ENCODE data around the gene SRGAP2.
"Not testable (repeated sequence)": the region's sequence is repeated elsewhere in the genome, so short reads cannot be mapped to it uniquely, and the experiment has no call there.

The SRGAP2 gene

DNA sequence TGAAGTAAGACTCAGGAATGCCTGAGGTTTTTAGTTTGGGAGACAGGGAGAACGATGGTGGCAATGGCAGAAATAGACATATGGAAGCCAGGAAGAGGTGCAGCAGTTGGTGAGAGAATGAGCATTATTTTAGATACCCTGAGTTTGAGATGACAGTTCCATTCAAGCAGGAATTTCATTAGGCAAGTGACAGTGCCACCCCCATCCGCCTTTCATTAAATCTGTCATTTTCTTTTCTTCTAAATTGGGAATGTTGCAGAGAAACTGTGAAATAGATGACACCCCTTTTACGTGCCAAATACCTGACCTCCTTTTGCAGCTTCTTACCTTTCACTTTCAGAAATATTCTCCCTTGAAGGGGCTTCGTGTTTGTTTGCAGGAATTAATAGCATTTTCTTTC, 22.0 kb downstream of the SRGAP2 start:
- H3K27me3 Mint-ChIP-seq, H3K4me1 Mint-ChIP-seq, CTCF ChIA-PET, H3K27ac Mint-ChIP-seq, H3K4me3 Mint-ChIP-seq, H3K9me3 Mint-ChIP-seq, H3K36me3 Mint-ChIP-seq, DNase-seq: not testable (repeated sequence)

DNA sequence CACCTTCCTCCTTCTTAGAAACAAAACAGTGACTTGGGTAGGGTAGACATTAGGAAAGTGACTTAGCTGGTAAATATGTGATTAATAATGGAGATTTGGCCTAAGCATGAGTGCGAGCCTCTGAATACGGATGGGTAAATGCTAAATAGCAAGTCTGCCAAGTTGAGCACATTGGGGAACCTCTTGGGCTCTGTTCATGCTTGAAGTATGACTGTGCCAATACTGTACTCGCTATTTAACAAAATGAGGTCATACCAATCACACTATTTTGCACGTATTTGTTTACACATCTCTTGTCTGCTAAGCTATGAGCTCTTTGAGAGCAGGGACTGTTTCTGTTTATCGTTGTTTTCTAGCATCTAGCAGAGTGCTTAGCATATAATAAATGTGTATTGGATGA, 23.5 kb downstream of the SRGAP2 start:
- H3K9me3 Mint-ChIP-seq, H3K4me1 Mint-ChIP-seq, CTCF ChIA-PET, H3K27ac Mint-ChIP-seq, H3K27me3 Mint-ChIP-seq, H3K36me3 Mint-ChIP-seq, H3K4me3 Mint-ChIP-seq, DNase-seq: not testable (repeated sequence)

DNA sequence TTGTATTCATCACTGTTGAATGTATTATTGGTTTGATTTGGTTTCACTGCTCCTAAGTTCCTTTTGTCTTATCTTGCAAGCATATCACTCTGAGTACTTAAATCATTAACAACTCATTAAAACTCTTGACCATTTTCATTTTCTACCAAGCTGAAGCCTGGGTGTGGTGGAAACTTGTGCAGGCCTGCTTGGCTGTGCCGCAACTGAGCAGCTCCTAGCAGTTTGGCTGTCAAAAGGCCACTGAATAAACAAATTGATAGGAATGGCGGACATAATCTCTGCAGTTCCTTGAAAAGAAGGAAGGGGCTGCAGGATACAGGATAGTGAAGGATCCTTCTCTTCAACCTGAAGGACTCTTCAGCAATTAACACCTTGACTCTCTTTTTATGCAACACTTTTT, 25.9 kb downstream of the SRGAP2 start:
- H3K36me3 Mint-ChIP-seq, H3K4me1 Mint-ChIP-seq, CTCF ChIA-PET, H3K27ac Mint-ChIP-seq, H3K9me3 Mint-ChIP-seq, H3K4me3 Mint-ChIP-seq, DNase-seq, H3K27me3 Mint-ChIP-seq: not testable (repeated sequence)

DNA sequence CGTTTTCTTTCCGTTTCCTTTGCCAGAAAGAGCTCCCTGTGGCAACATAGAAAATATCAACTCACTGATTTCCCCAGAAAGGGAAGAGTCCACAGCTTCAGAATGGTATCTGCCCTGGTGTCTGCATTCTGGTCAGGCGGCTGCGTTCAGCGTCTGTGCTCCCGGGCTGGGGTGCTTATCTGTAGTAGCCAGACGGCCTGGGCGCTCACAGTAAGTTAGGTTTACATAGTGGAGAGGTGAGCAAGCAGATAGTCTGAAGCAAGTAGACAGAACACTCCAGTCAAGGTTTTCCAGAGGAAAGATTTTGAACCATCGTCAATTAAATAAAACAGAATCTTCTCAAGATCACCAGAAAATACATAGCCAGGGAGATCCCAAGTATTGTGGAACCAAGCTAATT, 28.6 kb downstream of the SRGAP2 start:
- CTCF ChIA-PET: not testable (repeated sequence)

DNA sequence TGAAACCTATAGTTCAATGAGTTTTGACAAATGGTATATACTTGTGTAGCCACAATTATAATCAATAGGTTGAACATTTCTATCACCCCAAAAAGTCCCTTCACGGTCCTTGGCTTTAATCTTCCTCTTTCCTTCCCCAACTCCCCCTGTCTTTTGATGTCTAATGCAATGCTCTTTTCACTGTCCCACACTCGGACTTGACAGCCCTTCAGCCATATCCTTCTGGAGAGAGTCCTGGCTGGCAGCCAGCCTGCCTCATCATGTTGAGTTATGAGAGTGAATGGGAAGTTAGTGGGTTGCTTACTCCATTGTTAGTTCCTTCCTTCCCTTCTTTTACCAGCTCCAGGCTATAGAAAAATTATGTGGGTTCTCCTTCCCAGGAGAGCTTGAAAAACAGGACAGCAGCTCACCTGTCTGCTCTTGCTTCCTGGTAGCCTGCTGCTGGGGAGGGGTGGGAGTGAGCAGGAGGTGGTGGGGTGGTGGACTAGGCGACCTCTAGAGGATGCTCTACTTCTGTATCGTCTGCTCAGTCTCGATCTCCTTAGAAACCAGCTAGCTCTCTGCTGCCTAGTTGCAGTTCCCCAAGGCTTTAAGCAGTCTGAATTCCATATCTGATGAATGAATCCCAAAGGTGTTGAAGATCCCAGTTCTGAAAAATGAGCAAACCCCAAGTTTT, 29.8 kb downstream of the SRGAP2 start:
- H3K27ac Mint-ChIP-seq, DNase-seq, CTCF ChIA-PET, H3K4me1 Mint-ChIP-seq, H3K27me3 Mint-ChIP-seq, H3K9me3 Mint-ChIP-seq, H3K36me3 Mint-ChIP-seq, H3K4me3 Mint-ChIP-seq: not testable (repeated sequence)

More for the DNA sequence above, 28.6 kb downstream of the SRGAP2 start:
- not testable (repeated sequence) for H3K36me3 Mint-ChIP-seq, H3K27me3 Mint-ChIP-seq, DNase-seq, H3K27ac Mint-ChIP-seq, H3K4me1 Mint-ChIP-seq, H3K4me3 Mint-ChIP-seq, H3K9me3 Mint-ChIP-seq

DNA sequence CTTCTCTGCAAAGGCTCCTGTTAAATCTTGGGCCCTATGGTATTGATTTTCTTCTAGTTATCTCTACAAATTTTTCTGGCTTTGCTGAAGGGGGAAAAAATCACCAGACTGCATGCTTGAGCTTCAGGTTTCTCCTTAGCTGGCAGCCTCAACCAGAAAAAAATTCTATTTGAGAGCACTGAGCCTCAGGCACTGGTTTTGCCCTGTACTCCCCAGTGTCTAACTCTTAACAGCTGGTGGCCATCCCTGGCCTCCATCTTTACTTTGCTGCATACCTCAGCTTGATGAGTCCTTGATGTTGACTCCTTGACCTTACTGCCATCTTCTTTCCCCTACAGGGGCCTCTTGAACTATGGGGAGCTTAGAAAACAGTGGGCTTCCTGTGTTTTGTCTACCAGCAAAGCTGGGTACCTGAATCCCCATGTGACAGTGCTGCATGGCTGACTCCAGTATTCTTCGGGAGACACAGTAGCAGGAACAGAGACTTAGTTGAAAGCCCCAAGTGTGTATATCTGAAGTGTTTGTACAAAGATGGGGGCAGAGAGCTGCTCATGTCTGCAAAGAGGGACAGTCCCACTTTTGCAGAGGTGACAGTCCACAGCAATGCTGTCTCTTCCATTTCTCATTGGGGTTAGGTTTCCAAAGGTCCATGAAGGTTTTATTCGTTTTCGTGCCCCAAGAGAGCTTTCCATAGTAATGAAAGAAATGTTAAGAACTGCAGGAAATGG, 31.0 kb downstream of the SRGAP2 start:
- CTCF ChIA-PET: not testable (repeated sequence)

DNA sequence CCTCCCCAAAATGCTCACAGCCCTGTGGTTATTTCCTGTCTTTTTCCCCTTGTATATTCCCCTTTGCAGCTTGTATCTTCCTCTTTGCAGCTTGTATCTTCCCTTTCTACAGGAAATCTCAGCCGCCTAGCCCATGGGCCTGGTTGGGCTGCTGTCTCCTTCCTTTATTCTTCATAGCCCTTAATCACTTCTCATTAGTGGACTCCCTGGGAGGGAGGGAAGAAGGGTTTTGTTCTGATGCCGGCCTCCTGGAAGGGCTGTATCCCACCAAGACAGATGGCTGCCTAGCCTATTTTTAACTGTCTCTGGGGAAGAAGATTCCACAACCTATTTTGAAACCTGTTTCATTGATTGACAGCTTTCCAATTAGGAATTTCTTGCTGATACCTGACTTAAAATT, 31.8 kb downstream of the SRGAP2 start:
- CTCF ChIA-PET, H3K36me3 Mint-ChIP-seq: not testable (repeated sequence)

More for the DNA sequence above, 31.0 kb downstream of the SRGAP2 start:
- not testable (repeated sequence) for DNase-seq, H3K27me3 Mint-ChIP-seq, H3K36me3 Mint-ChIP-seq, H3K27ac Mint-ChIP-seq, H3K4me3 Mint-ChIP-seq, H3K4me1 Mint-ChIP-seq, H3K9me3 Mint-ChIP-seq

DNA sequence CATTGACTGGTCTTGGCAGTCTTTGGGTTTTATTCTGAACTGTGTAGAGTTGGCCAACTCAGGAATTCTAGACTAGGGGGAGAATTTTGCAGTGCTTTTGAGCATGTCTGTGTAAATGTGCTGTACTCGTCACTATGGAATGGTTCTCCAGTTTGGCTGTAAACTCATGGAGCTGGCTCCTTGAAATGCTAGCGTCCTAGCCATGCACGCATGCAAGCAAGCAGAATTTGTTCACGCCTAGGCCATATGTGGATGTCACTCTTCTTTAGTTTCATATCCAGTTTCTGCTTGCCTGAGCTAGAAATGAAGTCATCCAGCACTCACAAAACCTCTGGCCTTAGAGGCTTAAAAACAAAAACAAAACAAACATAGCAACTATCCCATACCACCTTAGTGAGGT, 36.9 kb downstream of the SRGAP2 start:
- H3K4me1 Mint-ChIP-seq, H3K27ac Mint-ChIP-seq, H3K36me3 Mint-ChIP-seq, H3K4me3 Mint-ChIP-seq, H3K27me3 Mint-ChIP-seq, DNase-seq, CTCF ChIA-PET, H3K9me3 Mint-ChIP-seq: not testable (repeated sequence)

More for the DNA sequence above, 31.8 kb downstream of the SRGAP2 start:
- not testable (repeated sequence) for DNase-seq, H3K9me3 Mint-ChIP-seq, H3K4me3 Mint-ChIP-seq, H3K4me1 Mint-ChIP-seq, H3K27ac Mint-ChIP-seq, H3K27me3 Mint-ChIP-seq

DNA sequence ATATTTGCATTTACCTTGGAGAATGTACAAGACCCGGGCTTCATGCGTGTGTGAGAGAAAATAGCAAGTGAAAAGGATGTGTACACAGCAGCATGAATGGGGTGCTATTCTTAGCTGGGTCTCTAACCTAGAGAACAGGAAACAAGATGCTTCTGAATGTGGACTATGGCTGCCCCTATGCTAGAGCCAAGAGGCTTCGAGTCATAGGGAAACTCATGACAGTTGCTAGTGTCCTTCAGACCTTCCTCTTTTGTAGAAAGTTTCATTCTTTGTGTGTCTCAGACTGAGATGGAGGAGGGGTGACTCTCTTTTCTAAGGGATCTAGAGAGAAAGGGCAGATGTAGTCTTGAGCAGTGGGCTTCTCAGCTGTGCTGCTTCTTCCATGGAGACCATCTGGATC, 40.0 kb downstream of the SRGAP2 start:
- H3K36me3 Mint-ChIP-seq, H3K4me3 Mint-ChIP-seq, H3K9me3 Mint-ChIP-seq, H3K27ac Mint-ChIP-seq, CTCF ChIA-PET, H3K27me3 Mint-ChIP-seq, H3K4me1 Mint-ChIP-seq, DNase-seq: not testable (repeated sequence)

DNA sequence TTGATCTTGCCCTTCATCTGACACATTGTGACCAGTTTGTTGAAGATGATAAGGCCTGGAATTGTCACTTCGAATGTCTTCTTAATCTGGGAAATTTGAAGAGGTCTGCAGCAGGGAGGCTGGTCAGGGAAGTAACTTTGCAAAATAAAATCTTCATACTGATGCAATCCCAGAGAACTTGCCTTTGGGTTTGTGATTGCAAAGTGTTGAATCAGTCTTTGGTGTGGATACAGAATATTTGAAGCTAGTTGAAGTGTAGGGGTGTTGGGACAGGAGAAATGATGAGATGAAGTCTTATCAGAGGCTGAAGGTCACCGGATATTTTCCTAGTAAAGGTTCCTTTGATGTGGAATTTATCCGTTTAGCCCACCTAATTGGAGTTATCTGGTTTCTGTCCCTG, 42.1 kb downstream of the SRGAP2 start:
- H3K4me1 Mint-ChIP-seq, CTCF ChIA-PET, H3K9me3 Mint-ChIP-seq, H3K27me3 Mint-ChIP-seq, H3K27ac Mint-ChIP-seq, DNase-seq, H3K4me3 Mint-ChIP-seq, H3K36me3 Mint-ChIP-seq: not testable (repeated sequence)

DNA sequence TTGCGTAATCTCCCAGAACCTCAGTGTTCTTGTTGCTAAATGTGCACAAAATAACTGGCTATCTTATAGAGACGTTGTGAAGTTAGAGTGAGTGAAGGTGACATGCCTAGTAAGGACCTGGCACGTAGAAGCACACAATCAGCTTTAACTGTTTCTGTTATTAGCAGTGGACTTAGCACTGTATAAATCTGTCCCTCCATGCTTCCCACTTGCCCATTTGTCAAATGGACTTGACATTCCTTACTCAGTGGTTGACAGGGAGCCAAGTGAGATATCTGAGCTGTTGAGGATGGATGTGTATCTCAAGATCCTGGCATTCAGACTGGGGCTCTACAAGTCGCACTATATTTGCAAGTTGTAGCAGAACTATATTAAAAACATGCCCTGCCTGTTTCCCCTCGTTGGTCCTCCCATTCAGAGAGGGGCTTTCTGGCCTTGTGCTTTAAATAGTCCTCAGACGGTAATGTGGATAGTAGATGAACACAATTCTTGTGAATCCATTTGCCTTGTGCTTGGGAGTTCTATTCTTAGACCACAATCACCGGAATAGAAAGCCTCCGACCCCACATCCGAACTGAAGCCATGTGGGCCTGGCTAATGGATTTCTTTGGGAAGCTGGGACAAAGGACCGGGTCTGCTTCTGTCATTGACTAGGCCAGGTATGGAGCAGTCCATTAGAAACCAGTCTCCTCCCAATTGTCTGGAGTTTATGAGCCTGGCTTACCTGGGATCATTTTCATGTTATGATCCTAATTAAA, 43.0 kb downstream of the SRGAP2 start:
- H3K4me1 Mint-ChIP-seq, DNase-seq, H3K27ac Mint-ChIP-seq, H3K36me3 Mint-ChIP-seq, CTCF ChIA-PET, H3K27me3 Mint-ChIP-seq, H3K9me3 Mint-ChIP-seq, H3K4me3 Mint-ChIP-seq: not testable (repeated sequence)

DNA sequence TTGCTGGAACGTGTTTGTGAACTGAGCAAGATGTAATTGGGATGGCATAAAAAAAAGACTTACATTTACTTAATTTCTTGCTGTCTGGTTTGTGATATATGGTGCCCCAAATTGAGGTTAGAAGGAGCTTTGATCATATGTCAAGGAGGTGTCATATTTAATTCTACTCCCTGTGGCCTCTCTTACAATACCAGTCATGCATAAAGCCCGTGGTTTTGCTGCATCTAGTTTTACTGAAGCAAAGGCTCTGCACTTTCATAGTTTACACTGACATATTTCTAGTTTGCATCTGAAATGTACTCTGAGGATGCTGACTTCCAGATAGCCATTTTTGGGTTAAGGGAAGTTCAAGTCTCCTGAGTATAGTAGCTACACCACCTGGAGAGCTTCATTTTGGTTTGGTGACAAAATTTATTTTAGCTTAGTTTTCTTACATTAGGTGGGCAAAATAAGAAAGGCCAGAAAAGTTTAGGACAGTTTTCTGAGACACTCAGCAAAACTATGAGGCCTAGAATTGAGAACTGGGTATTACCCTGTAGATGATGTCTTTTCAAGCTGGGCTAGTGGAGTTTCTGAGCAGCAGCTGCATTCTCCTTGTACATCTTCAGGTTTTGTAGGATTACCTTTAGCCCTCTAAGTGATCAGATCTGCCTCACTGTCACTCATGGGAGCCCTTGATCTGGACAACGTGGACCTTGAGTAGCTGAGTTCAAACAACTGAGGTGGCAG, 47.8 kb downstream of the SRGAP2 start:
- not testable (repeated sequence) for H3K4me3 Mint-ChIP-seq, H3K9me3 Mint-ChIP-seq, H3K4me1 Mint-ChIP-seq

DNA sequence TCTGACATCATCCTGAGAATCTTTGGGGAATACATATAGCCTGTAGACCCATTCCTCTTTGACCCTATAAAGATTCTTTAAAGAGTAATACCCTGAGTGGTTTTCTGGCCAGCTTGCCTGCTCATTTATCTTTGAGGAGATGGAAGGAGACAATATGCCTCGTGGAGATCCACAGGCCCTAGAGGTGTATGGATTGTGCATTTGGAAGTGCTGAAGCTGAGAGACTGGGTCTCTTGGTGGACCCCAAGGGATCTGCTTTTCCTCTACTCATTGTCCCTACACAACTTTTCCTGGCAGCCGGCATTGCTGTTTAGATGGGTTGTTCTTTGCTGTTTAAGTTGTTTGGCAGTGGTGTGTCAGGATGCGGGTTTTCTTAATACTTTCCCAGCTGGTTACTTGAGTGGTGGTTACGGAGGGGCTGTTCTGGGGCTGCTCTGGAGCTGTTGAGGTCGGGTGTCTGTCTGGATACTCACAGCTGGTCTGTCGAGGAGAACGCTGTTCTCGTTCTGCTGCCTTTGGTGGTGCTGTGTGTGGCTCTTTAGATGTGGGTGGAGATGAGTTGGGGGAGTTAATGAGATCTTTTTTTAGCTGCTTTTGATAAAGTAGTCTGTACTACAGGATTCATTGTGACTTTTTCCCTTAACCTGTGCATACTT, 49.5 kb downstream of the SRGAP2 start:
- CTCF ChIA-PET, H3K27me3 Mint-ChIP-seq, H3K4me1 Mint-ChIP-seq, H3K4me3 Mint-ChIP-seq, H3K36me3 Mint-ChIP-seq, DNase-seq, H3K27ac Mint-ChIP-seq, H3K9me3 Mint-ChIP-seq: not testable (repeated sequence)

More for the DNA sequence above, 47.8 kb downstream of the SRGAP2 start:
- H3K27ac Mint-ChIP-seq, H3K36me3 Mint-ChIP-seq, DNase-seq, H3K27me3 Mint-ChIP-seq, CTCF ChIA-PET: not testable (repeated sequence)

All from activated naive CD4-positive, alpha-beta T cell treated with anti-CD3 and anti-CD28 coated beads, Interleukin-2, amount 10 ng/mL, durations not matched to agents 7 days and 5 days (primary cell).